IMR-90 (cell line): ENCODE measurements around the gene PAK5. TPM values are rescaled to one million over a fixed set of nuclear protein-coding genes. Genes with fewer than 3 reads are reported as not detected.

Experiments used
- ATAC-seq: fragments of 200-7000 bp; cut with Tn5 transposase; 2 replicates; pipeline ENCODE4 v1.9.1; 2020; ENCODE audit warnings: low read depth, mild to moderate bottlenecking, moderate library complexity
- BruUV-seq: library from RNA; stranded (reverse); fragments of 400-500 nt; replicated peaks from 2 replicates; lab custom pipeline; 2021; lab: Mats Ljungman, UMichigan
- CTCF ChIA-PET: fragments of 300-600 bp; formaldehyde crosslinking; extraction: SDS; loops from one replicate; lab custom pipeline; 2021; ENCODE audit warnings: antibody characterized with exemption; lab: Yijun Ruan, JAX
- POLR2A ChIA-PET: fragments of 300-600 bp; sonication (Branson Sonifier 250); formaldehyde crosslinking; loops from one replicate; lab custom pipeline; 2022; ENCODE audit warnings: antibody characterized with exemption; ENCODE audit not compliant: unreplicated experiment; lab: Charles Lee
- DNase-seq: peaks from one replicate; pipeline ENCODE4 v3.0.0; 2013
- H2AFZ ChIP-seq: replicated peaks from 2 replicates; pipeline ENCODE3; 2013; ENCODE audit warnings: low read length, mild to moderate bottlenecking; ENCODE audit not compliant: poor library complexity
- H2AK5ac ChIP-seq: 2 replicates; pipeline ENCODE4 v1.6.1; 2013; ENCODE audit warnings: low read depth, low read length, inconsistent platforms
- H2AK9ac ChIP-seq: replicated peaks from 2 replicates; pipeline ENCODE3; 2013; ENCODE audit warnings: mild to moderate bottlenecking, low read depth, low read length, moderate library complexity; ENCODE audit not compliant: poor library complexity
- H2BK120ac ChIP-seq: 2 replicates; pipeline ENCODE4 v1.6.1; 2013; ENCODE audit warnings: low read depth, low read length, inconsistent platforms
- H2BK15ac ChIP-seq: 3 replicates; pipeline ENCODE4 v1.6.1; 2013; ENCODE audit warnings: low read depth, low read length, inconsistent platforms
- H2BK20ac ChIP-seq: 2 replicates; pipeline ENCODE4 v1.6.1; 2013; ENCODE audit warnings: low read depth, mild to moderate bottlenecking, inconsistent platforms, low read length, moderate library complexity
- H2BK5ac ChIP-seq: 2 replicates; pipeline ENCODE4 v1.6.1; 2013; ENCODE audit warnings: mild to moderate bottlenecking, low read depth, low read length, inconsistent platforms; ENCODE audit not compliant: poor library complexity, severe bottlenecking
- H3K14ac ChIP-seq: replicated peaks from 2 replicates; pipeline ENCODE4 v1.6.1; 2013; ENCODE audit warnings: low read depth, low read length, inconsistent platforms
- H3K18ac ChIP-seq: 2 replicates; pipeline ENCODE4 v1.6.1; 2013; ENCODE audit warnings: low read depth, low read length, control low read depth
- H3K23ac ChIP-seq: 2 replicates; pipeline ENCODE4 v1.6.1; 2013; ENCODE audit warnings: low read depth, low read length, inconsistent platforms
- H3K27ac ChIP-seq: 2 replicates; pipeline ENCODE4 v1.5.1; 2013; ENCODE audit warnings: mild to moderate bottlenecking, control low read depth, low read length; ENCODE audit not compliant: insufficient read depth
- H3K27me3 ChIP-seq: 2 replicates; pipeline ENCODE4 v1.6.1; 2013; ENCODE audit warnings: low read length; ENCODE audit not compliant: control insufficient read depth, insufficient read depth
- H3K36me3 ChIP-seq: 2 replicates; pipeline ENCODE4 v1.6.1; 2013; ENCODE audit warnings: low read length, mixed read lengths; ENCODE audit not compliant: control insufficient read depth, insufficient read depth
- H3K4ac ChIP-seq: 2 replicates; pipeline ENCODE4 v1.6.1; 2013; ENCODE audit warnings: low read depth, low read length, inconsistent platforms
- H3K4me1 ChIP-seq: 2 replicates; pipeline ENCODE4 v1.6.1; 2013; ENCODE audit warnings: low read length, mixed read lengths; ENCODE audit not compliant: control insufficient read depth, insufficient read depth
- H3K4me2 ChIP-seq: 2 replicates; pipeline ENCODE4 v1.6.1; 2013; ENCODE audit warnings: low read depth, mild to moderate bottlenecking, control low read depth, low read length, moderate library complexity
- H3K4me3 ChIP-seq: 2 replicates; pipeline ENCODE4 v1.5.1; 2013; ENCODE audit warnings: low read depth, mild to moderate bottlenecking, control low read depth, low read length, moderate library complexity; ENCODE audit not compliant: insufficient read depth
- H3K56ac ChIP-seq: 2 replicates; pipeline ENCODE4 v1.6.1; 2013; ENCODE audit warnings: low read length, inconsistent platforms; ENCODE audit not compliant: insufficient read depth; ENCODE audit errors: extremely low read depth
- H3K79me1 ChIP-seq, 2 experiments: 2 replicates each; pipeline ENCODE4 v1.6.1; 2013; ENCODE audit warnings: low read length in 2 of 2, inconsistent platforms in 1 of 2, low read depth in 1 of 2
- H3K9ac ChIP-seq: 2 replicates; pipeline ENCODE4 v1.6.1; 2013; ENCODE audit warnings: low read depth, low read length, control low read depth
- H3K9me1 ChIP-seq: 2 replicates; pipeline ENCODE4 v1.6.1; 2013; ENCODE audit warnings: low read length, inconsistent platforms; ENCODE audit not compliant: insufficient read depth
- H3K9me3 ChIP-seq: 2 replicates; pipeline ENCODE4 v1.6.1; 2013; ENCODE audit warnings: low read length; ENCODE audit not compliant: control insufficient read depth, insufficient read depth
- H4K20me1 ChIP-seq: 2 replicates; pipeline ENCODE4 v1.6.1; 2013; ENCODE audit warnings: low read length, inconsistent platforms; ENCODE audit not compliant: insufficient read depth
- H4K5ac ChIP-seq: 2 replicates; pipeline ENCODE4 v1.6.1; 2013; ENCODE audit warnings: mild to moderate bottlenecking, low read depth, low read length, control low read depth
- H4K8ac ChIP-seq, 2 experiments: 2 replicates each; pipeline ENCODE4 v1.6.1; 2013; ENCODE audit warnings: low read depth in 2 of 2, low read length in 2 of 2, control low read depth in 1 of 2, inconsistent platforms in 1 of 2
- H4K91ac ChIP-seq: 2 replicates; pipeline ENCODE4 v1.6.1; 2013; ENCODE audit warnings: low read depth, low read length, inconsistent platforms; ENCODE audit not compliant: insufficient read depth
- CHD1 ChIP-seq: IDR thresholded peaks from 2 replicates; pipeline ENCODE4 v1.6.1; 2012; ENCODE audit warnings: low read depth, low read length, improper control_type of control experiment
- MAZ ChIP-seq: IDR thresholded peaks from 2 replicates; pipeline ENCODE4 v1.6.1; 2012; ENCODE audit warnings: low read depth, mild to moderate bottlenecking, low read length, improper control_type of control experiment, moderate library complexity, borderline replicate concordance
- SMC3 ChIP-seq: fragments of 150-350 bp; IDR thresholded peaks from 2 replicates; pipeline ENCODE4 v1.6.1; 2016; ENCODE audit warnings: low read depth, mild to moderate bottlenecking, antibody characterized with exemption, low read length, moderate library complexity
- WGBS, 2 experiments: methylation state at CpG; one replicate each; pipeline versions ENCODE4 v1.1.5 to v1.1.7; 2013; ENCODE audit warnings: missing lambda C conversion rate in 2 of 2; ENCODE audit not compliant: insufficient read length in 1 of 2; ENCODE audit errors: extremely low coverage in 2 of 2; 5-methylcytosine and 5-hydroxymethylcytosine counted together
- dilution Hi-C: fragments of 300-500 bp; cut with HindIII; formaldehyde crosslinking; loops from one replicate; pipeline ENCODE4 v1.14.3; 2018; ENCODE audit warnings: low sequenced_read_pairs; ENCODE audit not compliant: unreplicated experiment
- in situ Hi-C: fragments of 300-500 bp; cut with MboI; formaldehyde crosslinking; loops from 3 replicates; pipeline ENCODE4 v1.14.3; 2019; ENCODE audit warnings: low sequenced_read_pairs, inconsistent platforms, mixed read lengths
- intact Hi-C: fragments of 100-400 bp; cut with micrococcal nuclease; formaldehyde crosslinking; loops from 2 replicates; pipeline ENCODE4 v1.10.0; 2022
- polyA plus RNA-seq, 3 experiments: library from polyadenylated mRNA; depleted of rRNA; stranded (reverse); fragments of >200 nt; gene quantifications; 2 replicates each; pipeline ENCODE4 v1.2.3, GENCODE V29; 2012; ENCODE audit warnings: low replicate concordance in 1 of 3
- total RNA-seq: library from RNA; depleted of rRNA; stranded (reverse); fragments of >200 nt; gene quantifications from 2 replicates; pipeline ENCODE4 v1.2.3, GENCODE V29; 2012

The PAK5 gene
- total and polyA plus RNA-seq, 2 of the 4 experiments (the other 2 are of a cell fraction), result not detected

DNA sequence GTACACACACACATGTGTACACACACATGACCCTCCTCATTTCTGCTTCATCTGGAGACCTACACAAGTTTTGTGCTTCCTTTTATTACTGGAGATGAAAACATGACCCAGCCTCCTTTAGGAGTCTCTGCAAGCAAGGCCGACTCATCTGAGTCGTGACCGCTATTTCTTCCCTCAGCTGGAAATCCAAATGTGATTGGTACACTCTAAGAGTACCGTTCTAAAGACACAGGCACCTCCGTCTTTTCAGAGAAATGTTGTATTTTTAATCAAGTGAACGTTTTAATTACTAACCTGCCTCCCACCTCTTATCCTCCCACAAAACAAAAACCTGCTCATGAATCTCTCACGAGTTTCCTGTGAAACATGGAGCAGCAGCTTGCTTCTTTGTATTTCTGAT lies 261.5 kb downstream of the PAK5 start:
- ChIA-PET CTCF (no interaction called here), POLR2A (no interaction called here)
- Histone ChIP-seq H3K14ac (no peak overlapping the region), H2AFZ (no peak overlapping the region), H3K9me3 (no peaks in the 10 kb centered on the region), H3K36me3 (no peaks in the 10 kb centered on the region), H4K8ac (no peak overlapping the region), H3K9me1 (no peaks in the 10 kb centered on the region), H2AK5ac (no peak overlapping the region), H4K91ac (no peak overlapping the region), H4K20me1 (no peaks in the 10 kb centered on the region), H3K27ac (no peak overlapping the region), H2AK9ac (no peak overlapping the region), H2BK120ac (no peak overlapping the region), H2BK20ac (no peak overlapping the region), H3K4me1 (no peaks in the 10 kb centered on the region), H2BK5ac (no peak overlapping the region), H2BK15ac (no peak overlapping the region), H3K9ac (no peak overlapping the region), H3K27me3 (peaks cover 19% of the 10 kb centered on the region), H3K4me2 (no peak overlapping the region), H3K23ac (no peak overlapping the region), H3K18ac (no peak overlapping the region), H3K79me1 (no peaks in the 10 kb centered on the region), H3K4me3 (no peak overlapping the region), H4K5ac (no peak overlapping the region), H3K56ac (no peak overlapping the region), H3K4ac (no peak overlapping the region)
- BruUV-seq, result no TSS peak
- in situ Hi-C loops (no loop called here), dilution Hi-C loops (no loop called here), intact Hi-C loops (no loop called here)
- no peak for TF ChIP-seq SMC3
- TF ChIP-seq CHD1, result no peak
- TF ChIP-seq MAZ, result no peak
- WGBS, 2 experiments, result no CpG with 5 or more reads among the region's 7 CpGs
- DNase-seq (no peak), ATAC-seq (no peak)
